ENCODE results near the gene NRN1.
"Not testable (repeated sequence)": the region's sequence is repeated elsewhere in the genome, so short reads cannot be mapped to it uniquely, and the experiment has no call there.

NRN1 gene

DNA sequence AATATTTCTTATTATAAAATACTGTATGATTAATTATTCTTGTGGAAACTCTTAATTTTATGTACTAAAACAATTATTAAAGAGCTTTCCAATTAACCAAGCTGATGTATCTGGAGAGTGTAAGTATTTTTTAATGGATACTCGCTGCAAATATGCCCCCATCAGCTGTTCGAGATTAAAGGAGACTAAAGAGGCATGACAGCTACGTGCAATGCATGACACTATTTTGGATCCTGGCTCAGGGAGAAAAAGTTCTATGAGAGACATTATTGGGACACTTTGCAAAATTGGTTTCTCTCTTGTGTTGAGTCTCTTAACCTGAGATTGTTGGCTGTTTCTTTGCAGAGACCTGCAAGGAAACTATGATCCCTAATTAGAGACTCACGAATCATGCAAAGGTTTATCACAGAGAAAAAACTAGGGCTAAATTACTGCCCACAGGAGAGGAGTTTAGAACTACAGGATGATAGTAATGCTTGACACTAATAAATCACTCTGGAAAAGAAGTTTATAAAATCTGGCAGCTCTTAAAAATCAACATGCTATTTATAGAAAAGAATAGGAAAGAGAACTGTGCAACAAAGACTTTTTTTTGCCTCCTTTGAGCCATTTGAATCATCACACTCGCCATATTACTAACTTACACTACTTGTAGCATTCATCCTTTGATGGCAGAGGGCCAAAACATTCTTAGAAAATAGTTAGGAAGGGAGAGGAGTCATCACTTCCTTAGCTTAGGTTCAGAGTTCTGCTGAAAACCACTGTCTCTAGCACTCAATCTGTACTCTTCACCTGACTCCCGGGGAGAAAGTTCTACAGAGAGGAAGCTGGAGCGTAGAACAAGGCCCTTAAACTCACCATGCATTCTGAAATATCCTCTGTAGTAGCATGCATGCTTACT is 25.3 kb downstream of the NRN1 start:
- DNase-seq (ENCODE audit: low read depth in 2 of 2), result no peak

DNA sequence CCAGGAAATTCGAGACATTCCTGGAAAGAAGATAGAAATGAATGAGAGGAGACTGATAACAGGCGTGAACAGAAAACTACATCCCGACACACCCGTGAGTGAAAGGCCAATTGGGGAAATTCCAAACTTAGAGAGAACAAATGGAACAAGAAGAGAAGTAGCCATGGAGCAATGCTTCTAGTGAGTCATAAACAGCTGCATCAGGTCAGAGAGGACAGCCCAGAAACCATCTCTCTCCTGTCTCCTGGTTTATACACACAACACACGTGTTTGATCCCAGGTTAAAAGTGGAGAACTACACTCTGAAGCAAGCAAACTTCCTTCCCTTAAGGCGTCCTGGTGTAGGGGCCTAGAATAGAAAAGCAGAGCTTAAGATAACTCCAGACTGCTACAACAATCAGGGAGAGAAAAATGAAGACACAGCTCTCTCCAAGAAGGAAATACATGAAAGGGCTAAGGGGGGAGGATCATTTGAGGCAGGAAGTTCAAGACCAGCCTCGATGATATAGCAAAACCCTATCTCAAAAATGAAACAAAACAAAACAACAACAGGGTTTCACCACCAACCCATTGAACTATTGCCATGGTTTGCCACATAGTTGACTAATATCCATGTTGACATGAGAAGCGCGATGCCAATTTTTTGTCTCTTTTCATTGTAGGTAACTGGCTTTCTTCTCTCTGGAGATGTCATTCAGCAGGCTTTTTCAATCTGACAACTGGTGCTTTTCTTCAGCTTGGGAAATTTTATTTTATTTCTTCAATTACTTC is 26.9 kb downstream of the NRN1 start:
- no peak for DNase-seq (ENCODE audit: low read depth in 2 of 2)

DNA sequence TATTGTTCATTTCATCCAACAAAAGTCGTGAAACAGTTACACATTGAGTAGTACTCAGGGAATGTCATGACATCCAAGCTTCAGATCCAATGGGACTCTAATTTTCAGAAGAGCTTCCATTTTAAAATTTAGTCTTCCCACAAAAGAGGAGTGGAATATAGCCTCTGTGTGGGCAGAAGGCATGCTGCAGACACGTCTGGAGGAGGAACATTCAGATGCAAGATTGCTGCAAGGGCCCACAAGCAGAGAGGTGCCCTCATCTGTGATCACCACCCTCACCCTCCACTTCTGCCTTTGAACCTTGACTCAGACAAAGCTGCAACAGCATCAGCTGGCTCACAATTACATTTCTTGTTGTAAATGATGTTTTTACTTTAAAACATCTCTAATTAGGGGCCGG is 29.9 kb downstream of the NRN1 start:
- no peak for DNase-seq (ENCODE audit: low read depth in 2 of 2)

DNA sequence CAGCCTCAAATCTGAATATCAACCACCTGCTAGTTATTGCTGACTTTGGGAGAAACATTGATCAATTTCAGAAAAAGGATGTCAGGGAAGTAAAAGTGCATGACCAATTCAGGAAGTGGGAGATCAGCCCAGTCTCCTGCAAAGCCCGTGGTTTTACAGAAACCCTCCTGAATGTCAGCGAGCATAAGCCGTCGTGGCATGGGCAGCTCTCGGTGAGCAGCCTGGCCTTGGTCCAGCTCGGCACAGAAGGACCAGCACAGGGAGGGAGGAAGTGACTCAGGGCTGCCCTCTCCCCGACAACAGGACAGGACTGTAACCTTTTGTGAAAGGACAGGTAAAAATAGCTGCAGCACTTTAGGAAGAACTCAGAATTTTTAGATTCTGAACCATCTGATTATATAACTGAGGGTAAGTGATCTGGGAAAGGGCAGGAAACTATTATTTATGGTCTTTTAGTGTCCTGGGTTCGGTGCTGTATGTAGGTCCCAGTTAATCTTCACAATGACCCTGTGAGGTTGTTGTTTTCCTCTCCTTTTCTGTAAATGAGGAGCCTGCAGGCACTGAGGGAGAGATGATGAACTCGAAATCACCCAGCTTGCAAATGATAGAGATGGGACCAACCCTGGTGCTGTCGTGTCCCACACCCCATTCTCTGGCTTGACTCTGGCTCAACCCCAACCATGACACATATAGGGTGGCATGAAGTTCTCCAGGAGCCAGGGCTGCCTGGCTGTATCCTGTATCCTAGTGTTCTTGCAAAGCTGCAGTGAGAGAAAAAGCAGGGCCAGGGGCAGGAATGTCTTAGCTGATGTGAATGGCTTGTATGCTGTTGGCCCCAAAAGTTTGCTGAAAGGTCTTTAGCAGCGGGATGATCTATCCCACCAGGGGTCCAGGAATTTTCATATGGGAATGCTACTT is 37.6 kb downstream of the NRN1 start:
- DNase-seq (ENCODE audit: low read depth in 2 of 2), result no peak

DNA sequence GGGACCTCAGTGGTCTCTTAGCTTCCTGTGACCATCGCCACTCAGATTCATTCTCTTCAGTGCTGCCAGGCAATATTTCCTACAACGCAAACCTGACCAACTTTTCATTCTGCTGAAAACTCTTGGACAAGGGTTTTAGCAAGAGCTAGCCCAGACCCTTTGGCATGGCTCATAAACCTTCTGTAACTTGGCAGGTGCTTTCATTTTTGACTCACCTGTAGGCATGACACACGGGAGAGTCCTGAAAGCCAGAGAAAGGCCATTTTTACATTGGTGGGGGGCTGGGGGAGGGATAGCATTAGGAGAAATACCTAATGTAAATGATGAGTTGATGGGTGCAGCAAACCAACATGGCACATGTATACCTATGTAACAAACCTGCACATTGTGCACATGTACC is 38.7 kb downstream of the NRN1 start:
- DNase-seq (ENCODE audit: low read depth in 2 of 2), result not testable (repeated sequence)

DNA sequence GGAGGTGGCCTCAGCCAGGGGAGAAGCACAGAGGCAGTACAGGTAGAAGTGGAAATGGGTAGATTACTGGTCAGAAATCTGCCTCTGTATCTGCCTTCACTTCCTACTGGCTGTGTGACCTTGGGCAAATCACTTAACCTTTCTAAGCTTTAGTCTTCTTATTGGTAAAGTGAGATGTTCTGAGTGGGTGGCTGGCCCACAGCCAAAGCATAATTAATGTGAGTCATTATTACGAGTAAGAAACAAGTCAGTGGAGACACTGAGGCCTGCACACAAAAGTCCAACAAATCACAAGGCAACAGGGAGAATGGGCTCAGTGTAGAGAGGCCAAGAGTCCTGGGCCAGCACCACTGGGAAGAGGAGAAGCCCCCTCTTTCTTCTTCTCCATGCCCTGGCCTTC is 39.1 kb downstream of the NRN1 start:
- peak in 1 of 2 donors; percentile 44 for DNase-seq (ENCODE audit: low read depth in 2 of 2)

DNA sequence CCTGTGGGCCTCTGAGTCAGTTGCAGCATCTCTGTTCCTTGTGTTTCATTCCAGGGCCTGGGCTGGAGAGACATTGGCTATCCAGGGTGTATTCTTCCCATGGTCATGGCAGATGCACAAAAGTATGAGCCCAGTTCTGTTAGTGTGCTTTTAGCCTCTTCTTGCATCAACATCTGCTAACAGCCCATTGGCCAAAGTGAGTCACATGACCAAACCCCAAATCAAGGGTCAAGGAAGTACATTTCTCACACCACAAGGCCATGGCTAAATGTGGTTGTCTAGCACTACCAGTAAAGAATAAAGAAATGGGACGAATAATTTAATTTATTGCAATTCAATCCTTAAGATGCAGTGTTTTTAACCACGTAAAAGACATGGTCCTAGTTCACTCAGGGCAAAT is 43.9 kb downstream of the NRN1 start:
- no peak for DNase-seq (ENCODE audit: low read depth in 2 of 2)

DNA sequence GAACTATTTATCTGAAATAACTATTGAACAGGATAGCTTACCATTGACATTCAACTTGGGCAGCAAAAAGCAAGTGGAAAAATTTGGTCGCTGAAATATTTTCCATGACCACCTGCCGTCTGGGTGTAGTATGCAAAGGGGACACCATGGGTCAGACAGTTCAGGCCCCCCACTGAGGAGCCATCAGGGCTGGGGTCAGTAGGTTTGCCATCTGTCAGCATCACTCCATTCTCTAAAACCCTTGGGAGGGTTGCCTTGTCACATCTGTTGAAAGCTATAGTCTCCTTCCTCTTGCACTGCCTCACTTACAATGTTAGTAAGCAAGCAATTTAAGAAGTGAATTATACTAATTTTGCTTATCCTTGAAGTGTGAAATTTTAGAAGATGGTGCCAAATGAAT is 44.9 kb downstream of the NRN1 start:
- no peak for DNase-seq (ENCODE audit: low read depth in 2 of 2)

DNA sequence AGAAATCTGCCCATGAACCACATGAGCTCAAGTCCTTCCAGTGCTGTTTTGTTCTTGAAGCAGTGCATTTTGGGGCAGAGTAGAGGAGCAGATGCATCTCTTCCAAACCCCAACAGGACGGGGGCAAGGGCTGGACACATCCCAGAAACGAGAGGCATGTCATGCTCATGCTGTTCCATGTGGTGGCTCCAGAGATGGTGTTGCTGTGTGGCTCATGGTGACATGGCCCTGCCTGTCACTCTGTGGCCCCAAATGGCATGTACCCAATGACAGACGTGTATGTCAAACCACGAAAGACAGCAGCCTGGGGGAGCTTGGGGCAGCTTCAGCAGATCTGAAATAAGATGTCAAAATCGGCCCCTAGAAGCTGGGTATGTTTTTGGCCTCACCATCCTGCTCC is 46.3 kb downstream of the NRN1 start:
- DNase-seq (ENCODE audit: low read depth in 2 of 2), result no peak

DNA sequence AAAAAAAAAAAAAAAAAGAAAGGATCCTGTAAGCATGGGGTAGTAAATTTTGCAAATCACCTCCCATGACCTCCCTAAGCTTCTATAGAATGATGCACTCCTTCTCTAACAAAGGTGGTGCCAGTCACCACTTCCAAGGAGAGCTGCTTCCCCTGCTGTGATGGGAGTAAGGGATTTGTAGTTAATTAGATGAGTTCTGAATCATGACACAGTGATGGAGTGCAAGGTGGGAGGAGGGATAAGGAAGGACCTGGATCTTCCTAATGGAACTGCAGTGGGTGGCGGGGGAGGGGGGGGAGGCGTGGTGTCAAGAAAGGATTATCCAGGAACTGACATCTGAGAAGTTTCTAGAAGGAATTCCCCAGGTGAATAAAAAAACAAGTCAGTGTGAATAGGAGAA is 47.8 kb downstream of the NRN1 start:
- no peak for DNase-seq (ENCODE audit: low read depth in 2 of 2)

DNA sequence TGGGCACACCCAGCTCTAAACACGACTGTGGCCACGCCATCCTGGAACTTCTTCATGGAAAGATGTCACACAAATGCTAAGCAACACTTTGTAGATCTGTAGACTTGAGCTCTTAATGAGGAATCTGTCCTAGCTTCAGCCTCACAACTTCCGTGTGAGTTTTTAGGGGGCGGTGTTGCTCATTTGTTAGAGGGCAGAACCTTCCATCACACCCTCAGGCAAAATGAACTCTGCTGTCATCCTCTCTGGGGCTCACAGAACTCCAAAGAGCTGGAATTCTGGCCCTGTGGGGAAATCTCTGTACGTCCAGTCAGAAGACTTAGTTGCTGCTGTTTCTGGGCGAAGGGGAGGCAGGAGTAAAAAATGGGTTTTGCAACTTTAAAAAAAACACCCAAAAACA is 49.8 kb downstream of the NRN1 start:
- no peak for DNase-seq (ENCODE audit: low read depth in 2 of 2)

DNA sequence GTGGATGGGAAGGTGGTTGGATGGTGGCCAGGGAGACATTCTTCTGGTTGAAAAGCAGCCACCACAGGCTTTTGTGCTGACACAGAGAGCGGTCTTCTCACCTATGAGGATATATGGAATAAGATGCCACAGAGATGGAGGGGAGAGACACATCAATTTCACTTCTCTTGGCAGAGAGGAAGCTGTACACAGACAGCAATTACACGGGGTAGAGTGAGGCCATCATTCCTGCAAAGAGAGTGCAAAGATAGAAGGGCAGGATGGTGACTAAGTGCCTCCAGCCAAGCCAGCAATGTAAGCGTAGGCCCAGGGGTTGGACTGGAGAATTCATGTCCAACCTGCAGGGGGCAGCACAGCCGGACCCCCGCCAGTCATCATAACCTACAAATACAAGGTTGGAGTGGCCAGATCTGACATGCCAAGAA is 56.4 kb downstream of the NRN1 start:
- DNase-seq (ENCODE audit: low read depth in 2 of 2), result peak in 1 of 2 donors; percentile 8
